ENCODE results near the gene GAL3ST3.
"Not testable (repeated sequence)": the region's sequence is repeated elsewhere in the genome, so short reads cannot be mapped to it uniquely, and the experiment has no call there.

The GAL3ST3 gene

DNA sequence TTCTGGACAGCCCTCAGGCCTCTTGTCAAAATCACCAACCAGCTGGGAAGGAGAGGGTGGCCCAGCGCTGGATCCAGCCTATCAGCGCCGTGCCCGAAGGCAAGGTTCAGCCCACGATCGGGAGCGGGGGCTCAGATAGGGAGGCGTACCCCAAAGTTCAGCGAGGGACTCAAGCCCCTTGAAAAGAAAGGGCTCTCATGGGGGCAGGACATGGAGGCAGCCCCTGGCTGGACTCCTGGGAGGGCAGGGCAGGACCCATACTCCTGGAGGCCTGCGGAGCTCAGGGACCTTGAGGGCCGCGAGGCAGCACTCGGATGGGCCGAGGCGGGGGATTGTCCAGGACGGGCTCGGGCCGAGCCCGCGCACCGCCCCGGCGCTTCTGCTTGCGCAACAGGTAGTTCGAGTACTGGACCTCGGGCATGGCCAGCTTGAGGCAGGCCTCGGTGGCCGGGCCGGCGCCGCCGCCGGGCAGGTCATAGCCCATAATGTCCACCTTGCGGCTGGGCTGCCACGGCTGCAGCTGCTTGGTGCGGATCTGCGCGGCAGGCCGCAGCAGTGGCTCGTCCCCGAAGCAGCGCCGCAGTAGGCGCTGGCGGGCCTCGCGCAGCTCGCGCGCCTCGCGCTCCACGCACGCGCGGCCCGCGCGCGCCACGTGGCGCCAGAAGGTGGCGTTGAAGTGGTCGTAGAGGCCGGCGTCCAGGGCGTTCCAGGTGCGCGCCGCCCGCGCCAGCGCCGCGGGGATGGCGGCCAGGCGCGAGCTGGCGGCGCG, 6.5 kb downstream of the GAL3ST3 start:
- no peak for DNase-seq

DNA sequence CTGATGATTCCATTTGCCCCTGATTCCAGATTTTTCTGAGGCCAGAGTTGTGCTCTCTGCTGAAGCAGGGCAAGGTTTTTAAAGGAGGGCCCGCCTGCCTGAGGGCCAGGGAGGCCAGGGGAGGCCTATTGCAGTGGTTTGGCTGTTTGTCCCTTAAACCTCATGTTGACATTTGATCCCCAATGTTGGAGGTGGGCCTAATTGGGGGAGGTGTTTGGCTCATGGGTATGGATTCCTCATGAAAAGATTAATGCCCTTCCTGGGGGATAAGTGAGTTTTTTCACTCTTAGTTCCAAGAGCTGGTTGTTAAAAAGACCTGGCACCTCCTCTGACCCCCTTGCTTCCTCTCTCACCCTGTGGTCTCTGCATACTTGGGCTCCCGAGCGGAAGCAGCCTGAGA, 9.2 kb downstream of the GAL3ST3 start:
- DNase-seq: no peak

DNA sequence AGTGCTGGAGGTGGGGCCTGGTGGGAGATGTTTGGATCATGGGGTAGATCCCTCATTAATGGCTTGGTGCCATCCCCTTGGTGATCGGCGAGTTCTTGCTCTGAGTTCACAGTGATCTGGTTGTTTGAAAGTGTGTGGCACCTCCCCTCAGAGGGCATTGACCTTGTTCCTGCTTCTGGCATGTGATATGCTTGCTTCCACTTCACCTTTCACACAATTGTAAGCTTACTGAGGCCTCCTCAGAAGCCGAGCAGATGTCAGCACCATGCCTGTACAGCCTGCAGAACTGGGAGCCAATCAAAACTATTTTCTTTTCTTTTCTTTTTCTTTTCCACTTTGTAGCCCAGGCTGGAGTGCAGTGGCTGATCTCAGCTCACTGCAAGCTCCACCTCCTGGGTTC, 11.6 kb downstream of the GAL3ST3 start:
- DNase-seq: no peak

DNA sequence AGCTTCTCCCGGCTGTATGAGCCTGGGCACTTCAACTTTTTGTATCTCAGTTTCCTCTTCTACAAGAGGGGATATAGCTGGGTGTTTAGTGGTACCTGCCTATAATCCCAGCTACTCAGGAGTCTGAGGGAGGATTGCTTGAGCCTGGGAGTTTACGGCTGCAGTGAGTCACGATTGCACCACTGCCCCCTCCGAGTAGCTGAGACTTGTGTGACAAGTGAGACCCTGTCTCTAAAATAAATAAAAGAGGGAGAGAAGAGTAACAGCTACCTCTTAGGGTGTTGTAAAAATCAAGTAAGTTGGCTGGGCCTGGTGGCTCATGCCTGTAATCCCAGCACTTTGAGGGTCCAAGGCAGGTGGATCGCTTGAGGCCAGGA, 12.6 kb downstream of the GAL3ST3 start:
- no peak for DNase-seq

DNA sequence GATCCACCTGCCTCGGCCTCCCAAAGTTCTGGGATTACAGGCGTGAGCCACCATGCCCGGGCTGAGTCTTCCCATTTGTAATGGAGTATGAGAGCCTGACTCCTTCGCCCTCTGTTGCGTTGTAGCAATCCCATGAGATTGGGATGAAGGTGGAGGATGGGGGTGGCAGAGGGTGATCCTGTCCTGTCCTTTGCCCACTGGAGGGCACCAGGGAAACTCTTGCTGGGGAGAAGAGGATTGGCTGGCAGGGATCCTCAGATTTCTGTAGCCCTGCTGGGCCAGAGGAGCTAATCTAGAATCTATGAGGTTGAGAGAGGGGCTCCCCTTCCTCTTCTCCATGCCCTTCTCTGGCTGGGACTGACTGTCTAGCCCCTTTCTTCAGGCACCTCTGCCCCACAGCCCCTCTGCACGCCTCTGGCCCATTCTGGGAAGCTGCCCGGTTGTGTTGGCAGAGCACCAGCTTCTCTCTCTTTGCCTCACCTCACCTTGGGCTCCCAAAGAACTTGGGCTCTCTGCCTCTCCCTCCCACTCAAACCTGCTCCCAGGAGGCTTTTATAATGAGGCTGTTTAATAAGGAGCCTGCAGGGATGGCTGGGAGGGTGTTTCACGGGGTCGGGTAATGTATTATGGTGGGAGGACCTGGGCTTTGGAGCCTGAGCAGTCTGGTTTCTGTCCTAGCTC, 13.2 kb downstream of the GAL3ST3 start:
- no peak for DNase-seq

DNA sequence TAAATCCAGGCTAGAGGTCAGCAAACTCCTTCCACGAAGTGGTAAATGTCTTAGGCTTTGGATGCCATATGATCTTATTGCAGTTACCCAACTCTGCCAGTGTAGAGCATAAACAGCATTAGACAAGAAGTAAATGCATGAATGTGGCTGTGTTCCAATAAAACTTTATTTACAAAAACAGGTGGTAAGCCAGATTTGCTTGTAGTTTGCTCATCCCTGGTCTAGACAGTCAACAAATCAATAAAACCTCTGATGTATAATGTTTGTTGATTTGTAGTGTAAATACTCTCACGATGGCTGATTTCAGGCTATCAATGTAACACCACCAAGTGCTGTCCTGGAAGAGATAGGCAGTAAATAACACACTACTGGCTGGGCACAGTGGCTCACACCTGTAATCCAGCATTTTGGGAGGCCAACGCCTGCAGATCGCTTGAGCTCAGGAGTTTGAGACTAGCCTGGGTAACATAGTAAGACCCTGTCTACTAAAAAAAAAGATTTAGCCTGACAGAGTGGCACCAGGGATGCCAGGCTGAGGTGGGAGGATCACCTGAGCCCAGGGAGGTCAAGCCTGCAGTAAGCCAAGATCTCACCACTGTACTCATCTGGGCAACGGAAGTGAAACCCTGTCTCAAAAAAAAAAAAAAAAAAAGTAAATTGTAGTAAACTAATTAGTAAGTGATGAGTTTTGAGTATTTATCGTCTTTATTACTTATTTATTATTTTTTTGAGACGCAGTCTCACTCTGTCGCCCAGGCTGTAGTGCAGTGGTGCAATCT, 15.8 kb downstream of the GAL3ST3 start:
- DNase-seq: no peak

DNA sequence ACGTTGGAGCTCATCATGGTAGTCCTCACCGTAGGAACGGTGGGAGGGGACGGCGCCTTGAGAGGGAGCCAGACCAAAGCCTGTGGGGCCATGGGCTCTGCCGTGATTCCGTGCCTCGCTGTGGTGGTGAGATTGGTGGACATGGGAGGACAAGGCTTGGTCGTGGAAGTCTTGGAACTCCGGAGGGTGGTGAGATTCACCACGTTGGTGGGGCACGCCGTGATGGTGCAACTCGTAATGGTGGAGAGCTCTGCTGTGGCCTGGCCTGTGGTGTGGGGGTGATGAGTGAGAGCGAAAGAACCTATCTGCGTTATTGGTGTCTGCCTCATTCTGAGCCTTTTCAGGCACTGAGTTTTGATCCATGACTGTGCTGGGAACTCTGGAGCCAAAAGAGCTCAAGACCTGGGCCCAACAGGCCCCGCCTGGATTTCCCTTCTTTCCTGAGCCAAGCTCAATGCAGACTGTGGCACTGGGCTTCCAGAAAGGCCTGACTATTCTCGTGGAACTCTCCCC, 22.9 kb downstream of the GAL3ST3 start, which contains the start of gene CATSPER1:
Gene CATSPER1, minus strand, starts transcription at position 463 of the 513 bp plus-strand sequence. Its CDS starts 100 bp downstream, at position 363.
- DNase-seq: no peak

DNA sequence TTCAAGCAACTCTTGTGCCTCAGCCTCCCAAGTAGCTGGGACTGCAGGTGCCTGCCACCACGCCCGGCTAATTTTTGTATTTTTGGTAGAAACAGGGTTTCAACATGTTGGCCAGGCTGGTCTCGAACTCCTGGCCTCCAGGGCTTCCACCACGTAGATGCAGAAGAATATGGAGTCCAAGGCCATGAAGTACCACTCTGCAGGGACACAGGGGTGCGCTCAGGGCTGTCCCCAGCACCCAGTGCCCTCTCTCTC, 25.8 kb downstream of the GAL3ST3 start:
- not testable (repeated sequence) for DNase-seq

DNA sequence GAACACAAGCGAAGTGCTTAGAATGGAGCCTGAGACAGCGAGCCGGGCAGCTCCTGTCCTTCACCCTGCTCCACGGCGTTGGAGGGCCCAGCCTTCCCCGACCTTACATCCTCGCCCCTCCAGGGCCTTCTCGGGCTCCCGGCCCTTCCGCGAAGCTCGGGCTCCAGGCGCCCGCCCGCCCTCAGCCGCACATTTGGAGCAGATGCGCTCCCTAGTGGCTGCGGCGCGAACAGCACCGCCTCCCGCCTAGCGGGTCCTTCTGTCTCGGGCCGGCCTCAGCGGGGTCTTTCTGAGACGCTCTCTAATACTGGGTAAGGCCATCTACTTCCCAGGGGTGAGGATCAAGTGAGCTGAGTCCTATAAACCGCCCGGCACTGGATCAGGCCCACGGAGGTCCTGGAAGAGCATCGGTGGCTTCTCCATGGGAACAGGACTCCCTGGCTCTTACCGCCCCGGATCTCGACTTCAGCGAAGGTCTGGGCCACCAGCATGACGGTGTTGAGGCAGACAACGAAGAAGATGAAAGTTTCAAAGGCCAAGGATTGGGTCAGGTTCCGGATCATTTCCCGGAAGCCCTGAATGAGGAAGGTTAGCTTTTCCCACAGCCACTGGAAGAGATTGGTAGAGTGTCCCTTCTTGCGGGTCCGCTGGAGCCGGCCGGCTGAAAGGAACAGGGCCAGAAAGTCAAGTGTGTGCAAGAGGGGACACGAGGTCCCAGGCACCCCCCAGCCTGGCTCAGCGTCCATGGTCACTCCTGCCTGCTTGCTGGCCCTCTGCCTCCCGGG, 26.4 kb downstream of the GAL3ST3 start:
- DNase-seq: peak; percentile 15 to 43

DNA sequence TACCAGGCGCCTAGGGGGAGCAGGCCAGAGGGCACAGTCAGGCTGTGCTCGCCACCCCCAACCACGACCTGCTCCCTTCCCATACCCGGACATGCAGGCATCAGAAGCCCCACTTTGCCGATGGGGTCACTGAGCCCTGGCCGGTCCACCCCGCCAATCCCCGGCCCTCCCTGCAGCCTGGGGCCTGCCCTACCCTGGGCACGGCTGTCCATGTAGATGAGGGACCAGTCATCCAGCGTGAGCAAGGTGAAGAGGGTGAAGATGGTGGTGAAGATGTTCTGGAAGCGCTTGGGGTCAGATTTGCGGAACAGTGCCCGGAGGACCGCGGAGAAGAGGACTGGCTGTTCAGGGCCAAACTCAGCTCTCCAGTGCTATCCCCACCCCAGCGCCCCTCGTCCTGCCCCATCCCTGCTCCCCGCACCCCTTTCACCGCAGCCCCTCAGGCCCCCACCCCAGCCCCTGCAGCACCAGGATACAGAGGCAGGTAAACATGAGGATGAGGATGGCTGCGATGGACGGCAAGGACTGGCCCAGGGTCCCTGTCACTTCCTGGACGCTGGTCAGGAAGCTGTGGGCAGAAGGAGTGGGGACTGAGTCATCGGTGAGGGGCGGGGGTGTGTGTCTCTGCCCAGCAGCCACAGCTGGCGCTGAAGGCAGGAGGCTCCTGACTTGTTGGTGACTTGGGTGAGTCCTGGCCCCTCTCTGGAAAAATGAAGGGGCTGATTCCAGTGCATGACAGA, 28.2 kb downstream of the GAL3ST3 start:
- DNase-seq: no peak

DNA sequence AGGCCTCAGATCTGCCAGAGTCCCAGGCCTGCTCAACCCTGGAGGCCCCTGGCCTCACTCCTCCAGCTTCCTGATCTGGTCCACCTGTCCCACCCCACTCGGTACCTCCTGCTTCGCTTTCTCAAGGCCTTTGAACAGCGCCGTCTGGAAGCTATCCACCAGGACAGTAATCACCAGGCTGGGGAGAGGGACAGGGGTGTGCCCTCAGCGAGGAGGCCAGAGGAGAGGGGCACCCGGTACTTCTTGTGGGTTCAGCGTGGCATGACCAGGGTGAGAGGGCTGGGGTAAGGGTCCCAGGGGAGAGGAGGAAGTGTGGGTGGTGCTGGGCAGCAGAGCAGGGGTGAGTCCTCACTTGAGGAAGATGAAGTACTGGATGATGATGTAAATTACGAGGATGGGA, 28.7 kb downstream of the GAL3ST3 start:
- DNase-seq: no peak

DNA sequence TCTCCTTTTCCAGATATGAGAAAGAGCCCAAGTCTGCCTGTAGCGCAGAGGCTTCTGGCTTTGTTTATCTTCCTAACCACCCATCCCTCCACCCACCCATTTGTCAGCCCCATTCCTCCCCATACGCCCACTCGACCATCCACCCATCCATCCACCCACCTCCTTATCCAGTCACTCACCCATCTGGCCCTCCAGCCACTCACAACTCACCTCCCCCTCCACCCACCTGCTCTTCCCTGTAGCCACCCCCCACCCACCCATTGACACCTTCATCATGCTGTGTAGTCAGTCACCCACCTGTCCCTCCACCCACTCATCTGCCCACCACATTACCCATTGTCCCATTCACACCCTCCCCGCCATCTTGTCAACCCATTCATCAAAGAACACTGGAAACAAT, 31.6 kb downstream of the GAL3ST3 start:
- DNase-seq: no peak

DNA sequence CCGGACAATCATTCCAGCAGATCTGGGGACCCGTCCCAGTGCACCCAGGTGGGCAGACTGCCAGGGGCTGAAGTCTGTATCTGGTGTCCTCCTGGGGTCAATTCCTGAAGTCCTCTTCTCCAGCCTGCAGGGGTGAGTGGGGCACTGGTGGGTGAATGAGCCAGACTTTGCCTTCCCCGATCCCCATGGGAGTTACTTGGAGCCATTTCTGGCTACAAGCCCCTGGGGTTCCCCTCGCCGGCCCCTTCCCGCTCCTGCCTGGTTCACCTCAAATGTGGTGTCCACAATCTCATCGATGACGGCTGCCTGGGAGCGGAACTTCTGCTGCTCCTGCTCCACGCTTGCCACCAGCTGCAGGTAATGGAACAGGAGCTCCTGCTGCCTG, 32.2 kb downstream of the GAL3ST3 start:
- DNase-seq: no peak

DNA sequence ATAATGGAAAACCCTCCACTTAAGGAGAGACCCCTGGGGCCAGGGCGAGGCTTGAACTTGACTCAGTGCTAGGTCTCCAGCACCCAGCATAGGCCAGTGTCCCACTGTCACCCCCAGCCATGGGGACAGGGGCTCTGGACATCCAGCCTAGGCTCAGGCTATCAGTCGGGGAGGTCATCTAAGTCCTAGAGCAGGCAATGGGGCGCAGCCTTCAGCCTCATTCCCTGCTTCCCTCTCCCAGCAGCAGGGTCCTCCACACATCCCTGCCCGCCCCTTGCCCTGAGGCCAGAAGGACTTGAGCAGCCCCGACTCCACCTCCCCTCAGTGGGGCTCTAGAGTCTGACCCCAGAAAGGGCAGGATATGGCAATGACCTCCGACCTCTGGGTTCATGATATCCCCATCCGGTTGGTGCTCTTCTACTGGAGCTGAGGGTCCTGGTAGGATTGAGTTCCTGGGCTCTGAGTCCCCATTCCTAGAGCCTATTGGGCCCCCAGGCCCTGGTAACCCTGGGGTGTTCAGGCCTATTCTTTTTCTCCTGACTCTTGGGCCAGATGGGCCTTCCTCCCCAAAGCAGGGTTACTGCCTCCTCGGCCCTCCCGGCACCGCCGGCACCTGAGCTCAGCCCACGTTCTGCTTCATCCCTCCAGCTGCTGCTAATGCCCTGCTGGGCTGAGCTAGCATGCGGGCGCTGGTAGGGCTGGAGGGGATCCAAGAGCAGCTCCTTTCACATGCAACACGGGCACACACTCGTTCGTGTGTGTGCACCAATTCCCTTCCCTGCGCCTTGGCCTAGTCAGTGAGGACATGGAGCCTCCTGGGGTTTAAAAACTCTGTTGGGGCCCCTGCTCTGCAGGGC, 32.8 kb downstream of the GAL3ST3 start:
- no peak for DNase-seq

DNA sequence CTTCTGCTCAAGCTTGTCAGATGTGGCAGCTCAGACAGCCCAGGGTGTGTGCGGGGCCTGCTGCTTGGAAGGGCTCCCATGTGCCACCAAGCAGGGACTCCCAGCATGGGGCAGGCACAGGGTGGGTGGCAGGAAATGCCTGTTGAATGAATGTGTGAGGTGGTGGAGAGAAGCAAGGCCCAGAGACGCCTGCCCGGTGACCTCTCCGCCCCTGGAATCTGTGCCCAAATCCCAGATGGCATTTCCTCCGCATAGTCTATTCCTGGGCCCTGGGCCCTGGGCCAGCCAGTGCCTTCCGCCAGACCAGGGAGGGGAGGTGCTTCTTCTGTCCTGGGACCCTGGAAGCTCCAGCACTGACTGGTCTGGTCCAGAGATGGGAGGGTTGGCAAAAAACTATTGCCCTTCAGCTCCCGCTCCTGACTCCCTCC, 33.5 kb downstream of the GAL3ST3 start:
- no peak for DNase-seq

DNA sequence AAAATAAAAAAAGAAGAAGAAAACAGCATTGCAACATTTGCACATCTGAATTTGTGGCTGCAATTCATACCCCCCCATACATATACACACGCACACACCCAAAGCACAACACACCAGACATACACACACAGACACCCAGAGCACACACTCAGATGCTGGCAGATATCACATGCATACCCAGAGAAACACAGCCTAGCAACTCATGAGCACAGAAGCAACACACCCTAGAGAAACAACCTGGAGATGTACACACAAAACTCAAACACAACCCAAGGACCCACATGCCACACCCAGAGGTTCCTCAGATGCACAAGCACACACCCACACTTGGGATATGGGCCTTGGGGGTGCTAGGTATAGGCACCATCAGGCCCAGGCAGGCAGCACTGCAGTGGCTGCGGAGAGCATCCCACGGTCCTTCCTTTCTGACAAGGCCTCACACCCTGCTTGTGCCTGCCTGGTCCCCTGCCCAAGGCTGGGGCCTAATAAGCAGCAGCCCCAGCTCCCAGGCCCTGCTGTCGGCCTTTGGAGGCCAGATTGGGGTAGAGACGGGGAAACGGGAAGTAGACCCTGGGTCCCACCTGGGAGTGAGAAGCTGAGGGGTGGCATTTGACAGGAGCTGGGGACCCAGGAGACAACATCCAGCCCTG, 34.0 kb downstream of the GAL3ST3 start:
- DNase-seq: no peak

DNA sequence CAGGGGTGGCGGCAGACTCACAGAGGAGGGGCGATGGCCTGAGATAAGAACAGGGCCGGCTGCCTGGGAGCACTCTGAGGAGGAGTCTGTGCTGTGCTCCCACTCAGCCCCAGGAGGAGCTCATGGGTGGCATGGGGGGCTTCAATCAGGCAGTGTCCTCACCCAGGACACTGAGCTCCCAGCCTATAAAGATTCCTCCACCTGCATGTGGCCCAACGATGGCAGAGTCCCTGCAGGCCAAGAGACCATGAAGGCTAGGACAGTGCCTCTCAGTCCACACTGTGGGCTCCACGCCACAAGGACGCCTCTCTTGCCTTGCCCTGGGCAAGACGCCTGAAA, 35.2 kb downstream of the GAL3ST3 start:
- no peak for DNase-seq

DNA sequence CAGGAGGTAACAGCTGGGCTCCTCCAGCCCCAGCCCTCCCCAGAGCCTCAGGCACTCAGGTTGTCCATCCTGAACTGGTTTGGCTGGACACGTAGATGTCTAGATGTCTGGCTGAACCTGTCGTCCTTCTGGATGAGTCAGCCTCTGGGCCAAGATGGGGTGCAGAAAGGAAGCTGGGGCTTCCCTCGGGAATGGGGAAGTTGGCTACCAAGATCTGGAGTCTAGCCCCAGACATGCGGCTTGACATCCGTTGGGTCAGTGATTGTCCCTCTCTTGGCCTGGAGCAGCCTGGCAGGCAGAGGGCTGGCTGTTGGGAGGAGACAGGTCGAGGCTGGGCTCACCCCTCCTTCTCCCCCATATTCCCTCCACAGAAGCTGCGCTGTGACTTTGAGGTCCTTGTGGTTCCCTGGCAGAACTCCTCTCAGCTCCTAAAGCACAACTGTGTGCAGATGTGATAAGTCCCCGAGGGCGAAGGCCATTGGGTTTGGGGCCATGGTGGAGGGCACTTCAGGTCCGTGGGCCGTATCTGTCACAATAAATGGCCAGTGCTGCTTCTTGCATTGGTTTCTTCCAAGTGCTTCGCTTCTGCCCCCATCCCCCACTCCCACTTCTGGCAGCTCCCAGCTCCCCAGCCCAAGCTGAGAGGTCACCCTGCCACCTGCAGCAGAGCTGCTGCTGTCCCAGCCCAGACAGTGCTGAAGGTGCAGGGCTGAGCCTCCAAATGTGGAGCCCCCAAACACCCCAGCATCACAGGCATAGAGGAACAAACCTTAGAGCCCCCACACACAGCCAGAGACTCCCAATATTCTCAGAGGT, 35.8 kb downstream of the GAL3ST3 start:
- no peak for DNase-seq

DNA sequence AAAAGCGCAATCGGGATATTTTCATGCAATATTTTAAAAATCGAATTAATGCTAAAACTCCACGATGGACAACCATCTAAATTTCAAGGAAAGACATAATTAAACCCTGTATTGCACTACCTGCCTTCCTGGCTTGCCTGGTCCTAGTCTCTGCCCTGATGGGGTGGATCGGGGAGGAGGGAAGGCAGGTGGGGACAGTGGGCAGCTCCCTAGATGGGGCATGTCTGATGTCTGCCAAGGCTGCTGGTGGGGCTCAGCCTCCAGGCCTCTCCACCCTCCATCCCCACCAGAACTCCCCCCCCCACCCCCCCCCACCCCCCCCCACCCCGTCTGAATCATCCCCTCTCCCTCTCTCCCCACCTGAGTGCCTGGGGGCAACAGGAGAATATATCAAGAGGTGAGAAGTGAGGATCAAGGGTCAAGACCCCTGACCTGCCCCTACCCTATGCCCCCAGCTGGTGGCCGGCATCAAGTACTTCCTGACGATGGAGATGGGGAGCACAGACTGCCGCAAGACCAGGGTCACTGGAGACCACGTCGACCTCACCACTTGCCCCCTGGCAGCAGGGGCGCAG, 36.5 kb downstream of the GAL3ST3 start:
- DNase-seq: no peak

Measured in hippocampal formation (tissue), 2 donors.